ENCODE results near the gene RASAL3. TPM values are rescaled to one million over a fixed set of nuclear protein-coding genes. Genes with fewer than 3 reads are reported as not detected.

The RASAL3 gene
- total RNA-seq, 6 donors from 2014 or later: 7.1 to 48.2 (median 16.7) TPM

DNA sequence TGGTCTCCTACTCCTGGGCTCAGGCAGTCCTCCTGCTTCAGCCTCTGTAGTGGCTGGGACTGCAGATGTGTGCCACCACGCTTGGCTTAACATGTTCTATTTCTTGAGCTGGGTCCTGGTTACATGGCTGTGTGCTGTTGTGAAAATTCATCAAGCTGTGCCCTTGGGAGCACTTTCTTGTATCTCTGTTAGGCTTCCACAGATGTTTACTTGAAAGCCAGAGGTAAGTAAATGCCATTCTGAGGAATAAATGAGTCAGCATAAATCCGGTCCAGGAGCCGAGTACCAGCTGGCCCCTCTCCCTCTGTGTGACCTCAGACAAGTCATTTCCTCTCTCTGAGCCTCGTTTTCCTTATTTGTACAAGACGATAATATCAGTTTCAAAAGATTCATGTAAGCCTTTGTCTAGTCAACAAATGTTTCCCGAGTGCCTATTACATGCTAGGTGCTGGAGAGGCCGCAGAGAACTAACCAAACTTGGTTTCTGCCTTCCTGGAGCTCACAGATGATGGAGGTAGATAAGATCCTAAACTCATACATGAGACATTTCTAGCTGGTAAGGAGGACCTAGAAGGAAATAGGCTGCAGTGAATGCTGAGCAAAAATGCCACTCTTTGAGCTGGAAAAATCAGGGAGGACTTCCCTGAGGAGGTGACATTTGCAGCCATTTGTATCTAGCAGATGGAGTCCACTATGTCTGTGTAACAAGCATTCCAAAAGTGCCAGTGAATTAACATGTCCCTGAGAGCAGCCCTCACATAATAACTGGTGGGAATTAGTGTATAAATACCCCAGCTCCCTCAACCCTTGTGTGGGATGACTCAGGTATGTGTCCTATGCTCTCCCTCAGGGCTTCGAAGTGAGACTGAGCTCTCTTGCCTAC is 2.7 kb upstream of the RASAL3 start:
- no peaks in the 10 kb centered on the region for H3K9me3 ChIP-seq
- H3K36me3 ChIP-seq: no peaks in the 10 kb centered on the region
- no peak for ATAC-seq (ENCODE audit: low FRiP score in 2 of 2)
- peak overlapping the region in 2 of 4 donors; percentile 21 to 42 for H3K27ac ChIP-seq
- H3K4me3 ChIP-seq: no peak overlapping the region
- 30 to 31% methylated on average over 8 of the region's 8 CpGs for WGBS, 2 donors
- peaks cover 0 to 10% (median 5%) of the 10 kb centered on the region in 4 donors for H3K27me3 ChIP-seq
- peak in 1 of 2 donors; percentile 57 for DNase-seq
- no peak for TF ChIP-seq EP300 (IDR thresholded peaks at IDR 0.05)
- TF ChIP-seq POLR2AphosphoS5 (IDR thresholded peaks at IDR 0.05): no peak
- TF ChIP-seq, protein P1, sequence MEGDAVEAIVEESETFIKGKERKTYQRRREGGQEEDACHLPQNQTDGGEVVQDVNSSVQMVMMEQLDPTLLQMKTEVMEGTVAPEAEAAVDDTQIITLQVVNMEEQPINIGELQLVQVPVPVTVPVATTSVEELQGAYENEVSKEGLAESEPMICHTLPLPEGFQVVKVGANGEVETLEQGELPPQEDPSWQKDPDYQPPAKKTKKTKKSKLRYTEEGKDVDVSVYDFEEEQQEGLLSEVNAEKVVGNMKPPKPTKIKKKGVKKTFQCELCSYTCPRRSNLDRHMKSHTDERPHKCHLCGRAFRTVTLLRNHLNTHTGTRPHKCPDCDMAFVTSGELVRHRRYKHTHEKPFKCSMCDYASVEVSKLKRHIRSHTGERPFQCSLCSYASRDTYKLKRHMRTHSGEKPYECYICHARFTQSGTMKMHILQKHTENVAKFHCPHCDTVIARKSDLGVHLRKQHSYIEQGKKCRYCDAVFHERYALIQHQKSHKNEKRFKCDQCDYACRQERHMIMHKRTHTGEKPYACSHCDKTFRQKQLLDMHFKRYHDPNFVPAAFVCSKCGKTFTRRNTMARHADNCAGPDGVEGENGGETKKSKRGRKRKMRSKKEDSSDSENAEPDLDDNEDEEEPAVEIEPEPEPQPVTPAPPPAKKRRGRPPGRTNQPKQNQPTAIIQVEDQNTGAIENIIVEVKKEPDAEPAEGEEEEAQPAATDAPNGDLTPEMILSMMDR (IDR thresholded peaks at IDR 0.05): no peak
- TF ChIP-seq POLR2A (IDR thresholded peaks at IDR 0.05): no peak
- peaks cover 9 to 36% (median 18%) of the 10 kb centered on the region in 4 donors for H3K4me1 ChIP-seq

DNA sequence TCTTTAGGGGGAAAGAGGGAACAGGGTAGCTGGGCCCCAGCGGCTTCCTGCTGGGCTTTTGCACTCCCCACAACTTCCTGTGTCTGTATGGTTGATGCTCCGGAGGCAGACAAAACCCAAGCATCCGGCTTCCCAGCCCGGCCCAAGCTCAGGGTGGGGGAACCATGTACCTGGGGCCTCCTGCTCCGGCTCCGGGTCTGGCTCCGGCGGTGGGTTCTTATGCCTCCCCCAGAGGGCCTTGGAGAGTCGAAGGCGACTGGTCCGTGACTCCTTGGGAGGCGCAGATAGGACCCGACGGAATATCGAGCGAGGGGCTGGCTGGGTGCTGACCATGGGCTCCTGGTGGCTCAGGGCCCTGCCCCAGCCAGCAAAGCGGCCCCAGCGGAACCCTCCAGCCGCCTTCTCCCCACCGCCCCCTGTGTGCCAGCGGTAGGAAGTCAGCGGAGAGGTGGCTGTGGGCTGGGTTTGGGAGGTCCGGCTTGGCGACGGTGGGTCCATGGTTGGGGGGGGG is 428 bp downstream of the RASAL3 start:
- H3K9me3 ChIP-seq: no peaks in the 10 kb centered on the region
- TF ChIP-seq POLR2AphosphoS5 (IDR thresholded peaks at IDR 0.05): peak; percentile 24 to 26
- peak in 1 of 4 donors; percentile 6 for TF ChIP-seq POLR2A (IDR thresholded peaks at IDR 0.05)
- TF ChIP-seq, protein P1 (IDR thresholded peaks at IDR 0.05): no peak
- no peak for TF ChIP-seq EP300 (IDR thresholded peaks at IDR 0.05)
- peaks cover 0 to 11% (median 2%) of the 10 kb centered on the region in 4 donors for H3K36me3 ChIP-seq
- peaks cover 0 to 4% (median 0%) of the 10 kb centered on the region in 4 donors for H3K27me3 ChIP-seq
- WGBS, 2 donors: 20 to 33% methylated on average over 1 to 22 of the region's 25 CpGs
- peak; percentile 62 to 82 for DNase-seq
- peaks cover 0 to 22% (median 9%) of the 10 kb centered on the region in 4 donors for H3K4me1 ChIP-seq
- ATAC-seq (ENCODE audit: low FRiP score in 2 of 2): peak; percentile 64 to 66
- H3K4me3 ChIP-seq: peak overlapping the region; percentile 31 to 63 (median 52)
- peak overlapping the region; percentile 65 to 89 (median 87) for H3K27ac ChIP-seq

DNA sequence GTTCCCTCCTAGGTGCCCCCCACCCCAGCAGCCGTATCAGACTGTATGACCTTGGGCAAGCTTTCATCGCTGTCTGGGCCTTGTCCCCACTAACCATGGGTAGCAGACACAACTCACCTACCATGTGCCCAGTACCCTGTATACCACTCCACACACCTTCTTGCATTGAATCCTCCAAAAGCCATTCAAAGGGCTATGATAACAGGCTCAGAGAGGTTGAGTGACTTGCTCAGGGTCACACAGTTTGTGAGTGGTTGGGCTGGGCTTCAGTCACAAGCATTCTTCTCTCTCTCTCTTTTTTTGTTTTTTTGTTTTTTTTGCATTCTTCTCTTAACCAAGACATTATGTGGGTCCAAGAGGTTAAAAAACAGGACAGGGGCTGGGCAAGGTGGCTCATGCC is 2.6 kb downstream of the RASAL3 start:
- H3K9me3 ChIP-seq: no peaks in the 10 kb centered on the region
- peaks cover 0 to 21% (median 2%) of the 10 kb centered on the region in 4 donors for H3K36me3 ChIP-seq
- no peak overlapping the region for H3K4me3 ChIP-seq
- peaks cover 0 to 5% (median 2%) of the 10 kb centered on the region in 4 donors for H3K27me3 ChIP-seq
- 91 to 94% methylated on average over 2 of the region's 2 CpGs for WGBS, 2 donors
- ATAC-seq (ENCODE audit: low FRiP score in 2 of 2) (no peak), DNase-seq (no peak)
- H3K27ac ChIP-seq: no peak overlapping the region
- TF ChIP-seq POLR2AphosphoS5 (IDR thresholded peaks at IDR 0.05) (no peak), EP300 (IDR thresholded peaks at IDR 0.05) (no peak), POLR2A (IDR thresholded peaks at IDR 0.05) (no peak)
- TF ChIP-seq, protein P1 (IDR thresholded peaks at IDR 0.05): no peak
- peaks cover 2 to 29% (median 9%) of the 10 kb centered on the region in 4 donors for H3K4me1 ChIP-seq

DNA sequence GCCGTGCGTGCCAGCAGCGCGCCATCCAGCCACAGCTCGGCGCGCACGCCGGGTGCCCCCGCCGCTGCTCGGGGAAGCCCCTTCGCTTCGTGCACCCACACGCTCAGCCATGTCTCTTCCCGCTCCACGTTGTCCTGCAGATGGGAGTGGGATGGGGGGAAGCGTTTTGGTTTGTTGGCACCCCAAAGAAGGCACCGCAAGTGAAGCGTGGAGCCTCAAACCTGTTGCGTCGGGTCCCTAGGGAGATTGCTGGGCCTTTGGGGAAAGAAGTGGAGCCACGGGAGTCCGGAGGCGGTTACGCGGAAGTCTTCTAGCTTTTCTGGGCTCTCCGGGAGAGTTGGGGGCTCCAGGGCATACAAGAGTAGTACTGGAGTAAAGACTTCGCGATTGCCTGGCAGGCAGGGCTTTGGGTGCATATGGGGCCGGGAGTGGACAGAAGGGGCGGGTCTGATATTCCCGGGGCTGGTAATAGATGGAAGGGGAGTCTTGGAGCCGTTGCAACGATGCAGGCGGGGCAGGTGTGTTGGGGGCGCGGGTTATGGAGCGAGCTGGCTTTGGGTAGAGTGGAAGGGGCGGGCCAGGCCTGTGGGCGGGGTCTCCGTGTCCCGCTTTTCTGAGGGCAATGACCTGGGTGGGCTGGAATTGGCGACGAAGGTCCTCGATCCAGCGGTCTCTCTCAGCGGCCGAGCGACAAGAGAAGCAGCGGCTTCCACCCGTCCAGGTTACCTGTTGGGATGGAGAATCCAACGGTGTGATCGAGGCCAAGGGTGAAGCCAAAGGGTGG is 6.5 kb downstream of the RASAL3 start:
- TF ChIP-seq POLR2A (IDR thresholded peaks at IDR 0.05) (no peak), POLR2AphosphoS5 (IDR thresholded peaks at IDR 0.05) (no peak), EP300 (IDR thresholded peaks at IDR 0.05) (no peak)
- TF ChIP-seq, protein P1 (IDR thresholded peaks at IDR 0.05): no peak
- H3K9me3 ChIP-seq: no peaks in the 10 kb centered on the region
- ATAC-seq (ENCODE audit: low FRiP score in 2 of 2): no peak
- H3K27me3 ChIP-seq: peaks cover 0 to 5% (median 0%) of the 10 kb centered on the region in 4 donors
- 51 to 55% methylated on average over 37 to 54 of the region's 54 CpGs for WGBS, 2 donors
- peaks cover 2 to 26% (median 10%) of the 10 kb centered on the region in 4 donors for H3K4me1 ChIP-seq
- DNase-seq: peak in 1 of 2 donors; percentile 65
- peak overlapping the region in 1 of 4 donors; percentile 13 for H3K4me3 ChIP-seq
- H3K36me3 ChIP-seq: peaks cover 0 to 25% (median 9%) of the 10 kb centered on the region in 4 donors
- no peak overlapping the region for H3K27ac ChIP-seq

Measured in upper lobe of left lung (tissue), 6 donors.